ENCODE data around the gene ATOH7.
"Not testable (repeated sequence)": the region's sequence is repeated elsewhere in the genome, so short reads cannot be mapped to it uniquely, and the experiment has no call there.

Gene ATOH7

GRCh38 chr10:68231817-68232251, at the start of gene ATOH7:
Gene ATOH7 (minus strand): TSS chr10:68232113. CDS start chr10:68231677, 436 bp downstream.
- DNase-seq: no peak

- no peak for DNase-seq
These were observed 48.8 kb upstream of the ATOH7 start for GRCh38 chr10:68280758-68281157.

- DNase-seq: not testable (repeated sequence)
These were observed 47.2 kb upstream of the ATOH7 start for GRCh38 chr10:68278906-68279753.

- DNase-seq: not testable (repeated sequence)
These were observed 45.9 kb upstream of the ATOH7 start for GRCh38 chr10:68277814-68278213.

- no peak for DNase-seq
These were observed 44.3 kb upstream of the ATOH7 start for GRCh38 chr10:68276224-68276623.

- DNase-seq: no peak
These were observed 43.8 kb upstream of the ATOH7 start for GRCh38 chr10:68275600-68276126.

- DNase-seq: no peak
These were observed 40.9 kb upstream of the ATOH7 start for GRCh38 chr10:68272833-68273232.

- no peak for DNase-seq
These were observed 39.4 kb upstream of the ATOH7 start for GRCh38 chr10:68271196-68271882.

GRCh38 chr10:68269562-68270290, 37.8 kb upstream of the ATOH7 start:
- no peak for DNase-seq

- no peak for DNase-seq
These were observed 29.4 kb upstream of the ATOH7 start for GRCh38 chr10:68261132-68261856.

- DNase-seq: no peak
These were observed 21.4 kb upstream of the ATOH7 start for GRCh38 chr10:68253346-68253745.

- DNase-seq: no peak
These were observed 19.9 kb upstream of the ATOH7 start for GRCh38 chr10:68251625-68252495.

- no peak for DNase-seq
These were observed 19.2 kb upstream of the ATOH7 start for GRCh38 chr10:68251151-68251550.

GRCh38 chr10:68249297-68249696, 17.4 kb upstream of the ATOH7 start:
- no peak for DNase-seq

- DNase-seq: no peak
These were observed 16.0 kb upstream of the ATOH7 start for GRCh38 chr10:68247931-68248330.

- not testable (repeated sequence) for DNase-seq
These were observed 14.5 kb upstream of the ATOH7 start for GRCh38 chr10:68246397-68246796.

- no peak for DNase-seq
These were observed 10.1 kb upstream of the ATOH7 start for GRCh38 chr10:68242051-68242450.

- no peak for DNase-seq
These were observed 7.8 kb upstream of the ATOH7 start for GRCh38 chr10:68239596-68240150.

GRCh38 chr10:68239069-68239468, 7.2 kb upstream of the ATOH7 start:
- DNase-seq: no peak

GRCh38 chr10:68238371-68238770, 6.5 kb upstream of the ATOH7 start:
- no peak for DNase-seq

- DNase-seq: no peak
These were observed 5.3 kb upstream of the ATOH7 start for GRCh38 chr10:68237173-68237572.
